Measurements from ENCODE around the gene TFB2M. TPM values are rescaled to one million over a fixed set of nuclear protein-coding genes. Genes with fewer than 3 reads are reported as not detected.
A peak's percentile ranks its signal among the peaks of the same experiment; 100 is the strongest.

TFB2M gene
- polyA plus RNA-seq, 3 donors = 4.9 to 9.7 (median 7.9) TPM

DNA sequence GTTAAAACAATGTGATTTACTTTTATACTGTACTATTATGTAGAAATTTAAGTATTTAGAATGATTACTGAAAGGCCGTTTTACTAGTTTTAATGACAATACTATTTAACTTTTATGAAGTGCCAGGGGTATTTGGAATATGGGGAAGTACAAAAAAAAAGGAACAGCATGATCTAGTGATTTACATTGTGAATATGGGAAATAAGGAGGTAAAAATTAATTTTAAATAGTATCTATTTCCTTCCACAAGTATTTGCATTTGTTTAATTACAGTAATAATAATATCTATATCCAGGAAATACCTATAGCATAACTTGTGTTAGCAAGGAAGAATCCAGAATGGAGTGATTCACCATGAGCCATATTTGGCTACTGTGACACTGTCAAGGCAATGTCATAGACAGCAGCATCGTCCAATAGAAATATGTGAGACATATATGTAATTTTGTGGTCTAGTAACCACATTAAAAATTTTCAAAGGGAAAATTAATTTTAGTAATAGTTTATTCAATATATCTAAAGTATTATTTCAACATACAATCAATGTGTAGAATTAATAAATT, 22.2 kb upstream of the TFB2M start:
- H4K20me1 ChIP-seq (ENCODE audit: insufficient read depth, low read length) = peaks cover 4% of the 10 kb centered on the region
- peaks cover 11 to 36% of the 10 kb centered on the region in 2 donors for H3K36me3 ChIP-seq (replicated peaks in 1 of 2; ENCODE audit: control insufficient read depth in 1 of 2, insufficient read depth in 2 of 2, low read length in 2 of 2)
- H3K27ac ChIP-seq (ENCODE audit: low read depth in 1 of 2, low read length in 2 of 2) = peak overlapping the region; percentile 25 to 78
- intact Hi-C loops (cut with micrococcal nuclease) = no loop called here
- Mint-ChIP-seq H3K4me1 (peaks cover 24% of the 10 kb centered on the region), H3K4me3 (peak overlapping the region in 1 of 2 donors; percentile 9), H3K27ac (peak overlapping the region; percentile 65 to 94 (median 92)), H3K36me3 (peaks cover 29 to 43% of the 10 kb centered on the region in 2 donors), H3K9me3 (peaks cover 5 to 12% (median 9%) of the 10 kb centered on the region in 7 donors), H3K27me3 (ENCODE audit: low read depth in 3 of 3) (no peaks in the 10 kb centered on the region)
- no CpG with 5 or more reads among the region's 2 CpGs for WGBS (ENCODE audit: insufficient coverage)
- TF ChIP-seq CTCF (IDR thresholded peaks at IDR 0.05) = no peak
- peak overlapping the region; percentile 34 for H3K9ac ChIP-seq (ENCODE audit: insufficient read depth, low read length, poor library complexity, severe bottlenecking)
- H3K27me3 ChIP-seq (ENCODE audit: control insufficient read depth in 2 of 2, insufficient read depth in 2 of 2, low read length in 2 of 2) = no peaks in the 10 kb centered on the region
- H3K9me3 ChIP-seq (replicated peaks in 1 of 2; ENCODE audit: control insufficient read depth in 1 of 2, insufficient read depth in 1 of 2, low read length in 2 of 2) = peaks cover 4 to 5% of the 10 kb centered on the region in 2 donors
- peaks cover 15 to 26% of the 10 kb centered on the region in 2 donors for H3K4me1 ChIP-seq (ENCODE audit: control insufficient read depth in 1 of 2, insufficient read depth in 2 of 2, low read length in 2 of 2)
- peak; percentile 55 to 81 (median 63) for DNase-seq
- H3K4me3 ChIP-seq (replicated peaks in 1 of 3; ENCODE audit: low read depth in 2 of 3, low read length in 3 of 3) = peak overlapping the region in 2 of 3 experiments; percentile 18 to 25
- H3K79me2 ChIP-seq (ENCODE audit: insufficient read depth, low read length) = peaks cover 67% of the 10 kb centered on the region
- peak overlapping the region; percentile 53 for H3K4me2 ChIP-seq (replicated peaks; ENCODE audit: extremely low read depth, low read length, poor library complexity, severe bottlenecking)
- peak overlapping the region; percentile 23 for H2AFZ ChIP-seq (ENCODE audit: insufficient read depth, low read depth, low read length, poor library complexity, severe bottlenecking)

DNA sequence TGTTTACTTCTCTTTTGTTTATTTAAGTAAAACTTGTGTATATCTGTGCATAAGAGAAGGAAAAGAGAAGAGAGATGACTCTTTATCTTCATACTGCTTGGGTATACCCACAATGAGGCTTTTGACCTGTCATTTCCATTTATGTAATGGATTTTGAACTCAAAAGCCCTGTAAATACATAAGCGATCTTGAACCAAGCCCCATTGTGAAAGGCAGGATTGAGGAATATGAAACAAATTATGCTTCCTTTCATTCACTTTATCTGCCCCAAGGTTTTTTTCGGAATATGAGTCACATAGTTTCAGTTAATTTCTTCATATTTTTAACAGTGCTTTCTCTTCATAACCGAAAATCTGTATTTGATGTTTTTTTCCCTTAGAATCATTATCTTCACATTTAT, 21.5 kb upstream of the TFB2M start:
- peaks cover 9% of the 10 kb centered on the region for H4K20me1 ChIP-seq (ENCODE audit: insufficient read depth, low read length)
- peaks cover 11 to 34% of the 10 kb centered on the region in 2 donors for H3K36me3 ChIP-seq (replicated peaks in 1 of 2; ENCODE audit: control insufficient read depth in 1 of 2, insufficient read depth in 2 of 2, low read length in 2 of 2)
- Mint-ChIP-seq H3K36me3 (peaks cover 28 to 44% of the 10 kb centered on the region in 2 donors), H3K27ac (peak overlapping the region; percentile 83 to 96 (median 93)), H3K9me3 (peaks cover 5 to 12% (median 9%) of the 10 kb centered on the region in 7 donors), H3K4me1 (peaks cover 31% of the 10 kb centered on the region), H3K27me3 (ENCODE audit: low read depth in 3 of 3) (no peaks in the 10 kb centered on the region), H3K4me3 (peak overlapping the region in 1 of 2 donors; percentile 59)
- H3K4me2 ChIP-seq (replicated peaks; ENCODE audit: extremely low read depth, low read length, poor library complexity, severe bottlenecking) = peak overlapping the region; percentile 53
- H3K4me3 ChIP-seq (replicated peaks in 1 of 3; ENCODE audit: low read depth in 2 of 3, low read length in 3 of 3) = peak overlapping the region in 2 of 3 experiments; percentile 18 to 25
- no peaks in the 10 kb centered on the region for H3K27me3 ChIP-seq (ENCODE audit: control insufficient read depth in 2 of 2, insufficient read depth in 2 of 2, low read length in 2 of 2)
- peak overlapping the region; percentile 23 for H2AFZ ChIP-seq (ENCODE audit: insufficient read depth, low read depth, low read length, poor library complexity, severe bottlenecking)
- H3K9ac ChIP-seq (ENCODE audit: insufficient read depth, low read length, poor library complexity, severe bottlenecking) = peak overlapping the region; percentile 34
- peaks cover 21 to 32% of the 10 kb centered on the region in 2 donors for H3K4me1 ChIP-seq (ENCODE audit: control insufficient read depth in 1 of 2, insufficient read depth in 2 of 2, low read length in 2 of 2)
- no peak for TF ChIP-seq CTCF (IDR thresholded peaks at IDR 0.05)
- no CpG with 5 or more reads among the region's 3 CpGs for WGBS (ENCODE audit: insufficient coverage)
- peak overlapping the region; percentile 66 to 78 for H3K27ac ChIP-seq (ENCODE audit: low read depth in 1 of 2, low read length in 2 of 2)
- peaks cover 68% of the 10 kb centered on the region for H3K79me2 ChIP-seq (ENCODE audit: insufficient read depth, low read length)
- H3K9me3 ChIP-seq (replicated peaks in 1 of 2; ENCODE audit: control insufficient read depth in 1 of 2, insufficient read depth in 1 of 2, low read length in 2 of 2) = peaks cover 4 to 5% of the 10 kb centered on the region in 2 donors
- DNase-seq = peak; percentile 69 to 88 (median 78)
- intact Hi-C loops (cut with micrococcal nuclease) = no loop called here

Measured in CD14-positive monocyte (primary cell).